ENCODE measurements around the gene RBMS3. TPM values are rescaled to one million over a fixed set of nuclear protein-coding genes. Genes with fewer than 3 reads are reported as not detected.

Gene RBMS3
- total and polyA plus RNA-seq, 2 of the 8 experiments (the other 6 are each of a cell fraction or from before 2014, with no cell fraction given), result 3.7 to 6.9 TPM

- no peak for TF ChIP-seq CHD7 (IDR thresholded peaks at IDR 0.05; ENCODE audit: insufficient replicate concordance, low read length)
- no peak for TF ChIP-seq CHD2 (IDR thresholded peaks at IDR 0.05; ENCODE audit: low read length)
- TF ChIP-seq SP1 (IDR thresholded peaks at IDR 0.05; ENCODE audit: low read depth, low read length), result 0 out of 2 replicates have a peak, but pooled peaks have one; percentile 30
- no peak for TF ChIP-seq RXRA (IDR thresholded peaks at IDR 0.05; ENCODE audit: insufficient read depth, low read depth, low read length)
- no peak for TF ChIP-seq SIRT6 (IDR thresholded peaks at IDR 0.05; ENCODE audit: low read length)
- TF ChIP-seq SAP30 (IDR thresholded peaks at IDR 0.05; ENCODE audit: insufficient read depth, insufficient replicate concordance, low read length), result no peak
- TF ChIP-seq SIN3A (conservative IDR thresholded peaks at IDR 0.05 in 1 of 2, IDR thresholded peaks at IDR 0.05 in 1 of 2; ENCODE audit: low read depth in 1 of 2, low read length in 2 of 2), result peak in 1 of 2 experiments; percentile 66; a peak in 1 of 4 replicates
- TF ChIP-seq CTBP2 (IDR thresholded peaks at IDR 0.05; ENCODE audit: borderline replicate concordance, insufficient read depth, insufficient read length, low read length), result no peak
- no peak for TF ChIP-seq RAD21 (IDR thresholded peaks at IDR 0.05 in 1 of 2, conservative IDR thresholded peaks at IDR 0.05 in 1 of 2; ENCODE audit: low read depth in 2 of 2, low read length in 2 of 2)
- peak; percentile 100 for TF ChIP-seq TEAD4 (IDR thresholded peaks at IDR 0.05; ENCODE audit: low read depth, low read length)
Measured at GRCh38 chr3:29693863-29694262, 413.0 kb downstream of the RBMS3 start (continued).
